T-helper 9 cell (primary cell): ENCODE measurements around the gene PRKG2.

Experiments
- DNase-seq: peaks from one replicate; pipeline ENCODE4 v3.0.0-alpha.2; 2020

PRKG2 gene

GRCh38 chr4:81152839-81153713, 61.9 kb downstream of the PRKG2 start:
- DNase-seq: no peak

- no peak for DNase-seq
These were observed 65.0 kb downstream of the PRKG2 start for GRCh38 chr4:81149976-81150375.

GRCh38 chr4:81148576-81148975, 66.4 kb downstream of the PRKG2 start:
- DNase-seq: no peak

- DNase-seq: no peak
These were observed 68.6 kb downstream of the PRKG2 start for GRCh38 chr4:81146466-81146865.

- no peak for DNase-seq
These were observed 71.8 kb downstream of the PRKG2 start for GRCh38 chr4:81143183-81143582.

- no peak for DNase-seq
These were observed 72.3 kb downstream of the PRKG2 start for GRCh38 chr4:81142744-81143143.

- DNase-seq: no peak
These were observed 77.1 kb downstream of the PRKG2 start for GRCh38 chr4:81137894-81138293.

- no peak for DNase-seq
These were observed 77.6 kb downstream of the PRKG2 start for GRCh38 chr4:81137446-81137845.

- no peak for DNase-seq
These were observed 78.7 kb downstream of the PRKG2 start for GRCh38 chr4:81136161-81136905.

- no peak for DNase-seq
These were observed 79.5 kb downstream of the PRKG2 start for GRCh38 chr4:81135501-81135900.

- no peak for DNase-seq
These were observed 83.5 kb downstream of the PRKG2 start for GRCh38 chr4:81131563-81131962.

GRCh38 chr4:81131066-81131465, 84.0 kb downstream of the PRKG2 start:
- DNase-seq: no peak

GRCh38 chr4:81130569-81130968, 84.5 kb downstream of the PRKG2 start:
- no peak for DNase-seq

- no peak for DNase-seq
These were observed 95.0 kb downstream of the PRKG2 start for GRCh38 chr4:81120055-81120454.

GRCh38 chr4:81118086-81118485, 96.9 kb downstream of the PRKG2 start:
- no peak for DNase-seq

GRCh38 chr4:81116566-81116965, 98.5 kb downstream of the PRKG2 start:
- no peak for DNase-seq

GRCh38 chr4:81113024-81113423, 102.0 kb downstream of the PRKG2 start:
- no peak for DNase-seq

GRCh38 chr4:81109356-81109755, 105.7 kb downstream of the PRKG2 start:
- no peak for DNase-seq

GRCh38 chr4:81106150-81106549, 108.9 kb downstream of the PRKG2 start:
- no peak for DNase-seq

- no peak for DNase-seq
These were observed 112.9 kb downstream of the PRKG2 start for GRCh38 chr4:81102107-81102506.

GRCh38 chr4:81096566-81096965, 118.5 kb downstream of the PRKG2 start:
- DNase-seq: no peak

GRCh38 chr4:81095389-81095788, 119.6 kb downstream of the PRKG2 start:
- no peak for DNase-seq

GRCh38 chr4:81093720-81094401, 121.2 kb downstream of the PRKG2 start:
- DNase-seq: no peak

GRCh38 chr4:81085979-81086378, 129.0 kb downstream of the PRKG2 start:
- DNase-seq: no peak
